ENCODE data around the gene TNFRSF13B.
"Not testable (repeated sequence)": the region's sequence is repeated elsewhere in the genome, so short reads cannot be mapped to it uniquely, and the experiment has no call there.

The TNFRSF13B gene

DNA sequence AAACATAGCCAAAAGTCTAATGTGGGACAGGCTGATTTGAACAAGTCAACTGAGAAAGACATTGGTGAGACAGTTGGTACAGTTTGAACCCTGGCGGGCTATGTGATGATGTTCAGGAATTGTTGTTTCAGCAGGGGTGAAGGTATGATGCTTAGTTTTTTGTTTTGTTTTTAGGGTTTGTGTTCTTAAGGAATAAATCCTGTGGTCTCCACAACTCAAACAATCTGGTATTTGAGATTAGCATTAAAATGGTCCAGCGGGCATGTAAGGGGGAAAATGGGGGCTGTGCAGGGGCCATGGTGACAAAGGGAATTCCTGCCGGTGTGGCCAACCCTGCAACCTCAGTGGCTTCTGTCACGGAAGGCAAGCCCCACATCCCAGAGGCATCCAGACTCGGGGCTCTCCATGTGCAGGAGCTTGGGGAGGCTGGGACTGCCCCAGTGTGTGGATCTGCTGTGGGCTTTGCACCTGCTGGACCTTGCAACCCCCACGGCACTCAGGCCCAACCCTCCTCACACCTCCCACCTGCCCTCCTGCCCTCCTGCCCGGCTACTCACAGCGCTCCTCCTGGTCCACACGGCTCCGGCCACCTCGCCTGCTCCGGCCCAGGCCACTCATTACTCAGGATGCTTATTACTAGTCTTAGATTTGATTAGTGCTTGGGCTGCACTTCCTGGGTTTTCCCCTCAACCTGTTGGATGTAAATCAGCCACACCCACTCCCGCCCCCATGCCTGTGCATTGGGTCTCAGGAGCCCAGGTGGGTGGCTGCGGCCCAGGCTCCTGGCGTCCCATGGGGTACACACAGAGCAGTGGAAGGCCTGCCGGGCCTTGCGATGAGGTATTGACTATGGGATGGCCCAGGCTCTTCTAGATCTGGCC is at the start of gene TNFRSF13B:
Gene TNFRSF13B (minus strand): TSS at position 661 of the 881 bp plus-strand sequence. CDS start 43 bp downstream, at position 618.
- DNase-seq = no peak

DNA sequence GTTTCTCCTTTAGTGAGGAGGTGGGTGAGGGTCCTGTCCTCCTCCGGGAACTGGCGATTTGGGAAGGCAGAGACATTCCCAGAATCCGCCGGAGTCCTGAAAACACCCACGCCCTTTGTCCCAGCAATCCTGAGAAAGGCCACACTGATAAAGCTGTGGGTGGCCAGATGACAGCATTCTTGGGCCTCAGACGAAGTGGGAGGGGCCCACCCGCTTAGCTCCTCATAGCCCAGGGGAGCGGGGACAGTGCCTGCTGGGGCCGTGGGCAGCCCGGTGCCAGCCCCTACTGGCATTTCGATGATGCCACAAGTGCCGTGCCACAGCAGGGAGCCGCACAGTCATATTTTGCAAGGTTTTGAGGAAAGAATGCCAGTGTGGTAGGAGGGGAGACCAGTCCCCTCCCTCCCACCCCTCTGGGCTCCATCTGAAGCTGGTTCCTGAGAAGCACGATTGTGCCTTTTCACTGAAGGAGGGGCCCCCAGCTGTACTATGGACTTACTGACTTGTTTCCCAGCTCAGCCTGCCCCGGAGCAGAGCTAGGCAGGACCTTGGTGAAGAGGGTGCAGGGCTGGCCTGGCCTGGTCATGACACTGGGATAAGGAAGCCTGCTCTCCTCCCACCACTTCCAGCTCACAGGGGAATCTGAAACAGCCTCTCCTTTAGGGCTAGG is 49.4 kb upstream of the TNFRSF13B start:
- no peak for DNase-seq

DNA sequence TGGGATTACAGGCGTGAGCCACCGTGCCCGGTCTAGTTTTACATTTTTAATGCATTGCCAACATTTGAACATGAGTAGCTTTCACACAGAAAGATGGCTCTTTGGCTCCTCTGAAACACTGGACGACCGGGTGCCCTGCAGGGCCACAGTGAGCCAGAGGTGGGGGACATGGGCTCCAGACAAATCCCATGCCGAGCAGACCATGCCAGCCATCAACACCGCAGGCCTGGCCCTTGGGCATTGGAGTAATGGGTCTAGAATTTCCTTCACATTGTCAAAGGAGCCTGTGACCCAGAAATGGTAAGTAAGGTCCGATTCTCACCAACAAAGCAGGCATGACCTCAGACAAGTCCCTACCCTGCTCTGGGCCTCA is 48.9 kb upstream of the TNFRSF13B start:
- DNase-seq = no peak

DNA sequence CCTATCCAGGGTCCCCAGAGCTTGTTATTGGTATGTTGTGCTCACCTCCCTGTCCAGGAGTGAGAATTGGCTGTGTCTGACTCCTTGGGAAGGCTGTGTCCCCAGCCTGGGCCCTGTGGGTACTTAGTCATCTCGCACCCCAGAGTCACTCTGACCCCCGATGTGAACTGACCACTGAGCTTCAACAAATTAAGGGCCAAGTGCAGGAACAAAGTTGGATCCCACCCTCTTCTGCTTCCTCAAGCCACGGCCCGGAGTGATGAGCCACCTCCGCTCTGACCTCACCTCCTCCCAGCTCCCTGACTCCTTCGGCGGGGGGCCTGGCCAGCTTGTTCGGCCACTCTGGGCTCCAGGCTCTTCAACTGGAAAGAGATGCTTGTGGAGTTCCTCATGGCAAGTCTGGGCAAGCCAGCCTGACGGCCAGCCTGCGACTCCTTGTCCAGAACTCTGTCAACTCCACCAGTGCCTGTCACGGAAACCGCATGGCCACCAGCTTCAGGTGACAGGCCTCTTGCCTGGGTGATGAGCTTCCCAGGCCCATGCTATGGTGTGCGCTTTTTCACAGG is 48.1 kb upstream of the TNFRSF13B start:
- DNase-seq = no peak

DNA sequence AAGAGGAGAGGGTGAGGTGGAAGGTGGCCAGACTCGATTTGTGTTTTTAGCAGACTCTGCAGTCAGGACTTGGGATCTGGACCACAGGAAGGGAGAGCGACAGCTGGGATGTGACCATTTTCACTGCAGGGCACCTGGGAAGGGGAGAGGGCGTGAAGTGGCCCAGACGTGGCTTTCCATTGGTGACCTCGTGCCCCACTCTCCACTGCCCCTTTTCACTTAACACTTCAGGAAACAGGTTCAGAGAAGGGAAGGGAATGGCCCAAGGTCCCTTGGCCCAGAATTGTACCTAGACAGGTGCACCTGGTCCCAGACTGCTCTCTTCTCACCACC is 47.5 kb upstream of the TNFRSF13B start:
- DNase-seq = no peak

DNA sequence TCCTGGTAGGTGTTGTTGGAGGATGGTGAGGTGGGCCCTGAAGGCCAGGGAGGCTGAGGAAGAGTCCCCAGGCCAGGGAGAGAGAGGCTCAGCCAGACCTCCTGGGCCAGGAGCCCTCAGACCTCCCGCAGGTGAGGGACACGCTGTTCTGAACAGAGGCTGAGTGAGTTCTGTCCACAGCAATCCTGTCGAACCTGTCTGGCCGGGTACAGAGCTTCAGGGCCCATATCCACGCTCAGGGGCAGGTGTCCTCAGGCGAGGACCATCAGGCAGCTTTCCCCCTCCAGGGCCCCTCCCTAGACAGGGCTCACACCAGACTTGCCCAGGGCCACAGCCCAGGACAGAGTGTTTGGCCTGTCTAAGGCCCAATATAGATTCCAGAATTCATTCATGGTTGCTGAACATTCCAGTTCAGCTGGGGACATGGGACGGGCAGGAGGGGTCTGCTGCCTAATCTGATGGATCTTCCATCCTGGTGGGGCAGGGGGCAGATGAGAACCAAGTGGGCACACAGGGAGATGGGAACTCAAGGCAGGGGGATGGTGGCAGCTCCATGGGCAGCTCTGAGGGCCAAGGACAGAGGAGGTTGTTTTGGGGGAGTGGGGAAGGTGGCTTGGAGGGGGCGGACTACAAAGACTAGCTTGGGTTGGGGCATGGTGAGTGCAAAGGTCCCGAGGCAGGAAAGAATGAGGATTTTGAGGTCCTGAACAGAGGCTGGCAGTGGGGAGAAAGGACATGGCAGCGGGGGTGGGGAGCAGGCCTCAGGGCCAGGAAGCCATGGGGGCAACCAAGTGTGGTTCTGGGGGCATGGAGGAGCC is 46.9 kb upstream of the TNFRSF13B start:
- DNase-seq = no peak

DNA sequence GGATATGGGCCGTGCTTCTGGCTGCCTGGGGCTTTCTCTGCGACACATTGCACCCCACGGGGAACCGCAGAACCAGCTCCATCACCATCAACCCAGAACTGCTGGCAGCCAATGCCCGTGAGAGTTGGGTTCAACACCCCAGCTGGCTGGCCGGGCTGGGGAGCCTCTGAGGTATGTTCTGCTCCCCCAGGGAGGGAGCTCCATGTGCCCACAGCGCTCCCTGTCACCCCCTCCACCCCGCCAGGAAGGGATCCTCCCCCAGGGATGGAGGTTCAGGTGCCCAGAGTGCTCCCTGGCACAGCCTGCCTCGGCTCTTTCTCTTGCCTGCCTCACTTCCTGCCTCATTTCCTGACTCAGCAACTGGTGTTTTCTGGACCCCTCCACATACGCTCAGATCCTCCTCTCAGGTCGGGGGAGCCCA is 46.1 kb upstream of the TNFRSF13B start:
- no peak for DNase-seq

DNA sequence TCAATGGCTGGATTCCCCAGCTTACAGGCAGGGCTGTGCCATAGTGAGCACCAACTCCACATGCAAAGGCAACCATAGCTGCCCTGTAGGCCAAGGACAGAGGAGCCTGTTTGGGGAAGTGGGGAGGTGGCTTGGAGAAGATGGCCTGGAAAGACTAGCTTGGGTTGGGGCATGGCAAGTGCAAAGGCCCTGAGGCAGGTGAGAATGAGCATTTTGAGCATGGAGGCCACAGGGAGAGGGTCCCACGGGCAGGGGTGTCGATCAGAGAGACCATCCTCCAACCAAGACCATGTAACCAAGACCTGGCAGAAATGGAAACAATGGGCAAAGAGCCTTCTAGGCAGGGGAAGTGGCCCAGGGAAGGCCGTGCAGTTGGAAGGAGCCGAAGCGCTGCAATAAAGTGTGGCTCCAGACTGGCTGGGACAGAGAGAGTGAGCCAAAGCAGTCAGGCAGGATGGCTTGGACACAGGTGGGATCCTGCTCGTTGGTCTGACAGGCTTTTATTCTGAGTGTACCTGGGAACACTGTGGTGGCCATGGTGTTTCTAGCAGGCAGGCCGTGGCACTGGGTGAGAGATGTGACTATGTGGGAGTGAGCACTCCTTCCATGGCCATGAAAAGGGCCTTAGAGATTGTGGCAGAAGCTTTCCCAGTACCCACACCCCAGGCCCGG is 45.6 kb upstream of the TNFRSF13B start:
- DNase-seq = no peak

DNA sequence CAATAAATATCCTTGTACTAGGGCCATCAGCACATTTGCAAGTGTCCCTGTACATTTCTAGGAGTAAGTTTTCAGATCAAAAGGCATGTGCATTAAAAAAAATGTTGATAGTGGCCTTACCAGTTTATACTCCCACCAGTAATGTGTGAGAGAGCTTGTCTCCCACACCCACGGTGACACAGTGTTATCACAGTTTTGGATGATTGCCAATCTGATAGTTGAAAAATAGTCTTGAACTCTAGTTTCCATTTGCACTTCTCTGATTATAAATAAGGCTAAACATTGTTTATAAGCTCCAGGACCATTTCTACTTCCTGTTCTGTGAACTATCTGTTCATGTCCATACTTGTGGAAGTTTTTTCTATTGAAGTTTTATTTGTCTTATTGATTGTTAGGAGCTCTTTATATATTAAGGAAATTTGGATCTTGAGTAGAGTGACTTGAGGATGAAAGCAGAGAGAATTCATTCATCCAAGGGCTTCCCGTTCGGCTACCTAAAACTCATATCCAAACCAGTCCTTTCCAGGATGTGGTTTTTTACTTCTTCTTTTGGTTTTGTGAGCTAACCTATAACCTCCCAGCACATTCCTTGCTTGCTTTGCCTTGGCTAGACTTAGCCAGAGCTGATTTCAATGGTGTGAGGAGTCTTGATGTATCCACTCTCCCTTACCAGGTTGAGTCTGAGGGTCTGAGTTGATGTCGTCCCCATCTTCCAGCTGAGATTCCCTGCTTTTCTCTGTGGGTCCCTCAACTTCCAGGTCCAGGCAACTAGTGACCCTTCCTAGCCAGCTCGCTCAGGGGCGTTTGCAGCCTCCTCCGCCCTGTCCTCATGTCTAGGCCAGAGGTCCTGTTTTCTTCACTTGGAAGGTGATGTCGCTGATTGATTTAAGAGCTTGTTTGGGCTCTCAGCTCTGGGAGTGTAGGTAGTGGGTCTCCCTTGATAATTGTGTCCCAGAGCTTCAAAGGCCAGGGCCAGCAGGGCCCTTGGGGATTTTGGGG is 44.6 kb upstream of the TNFRSF13B start:
- DNase-seq = not testable (repeated sequence)

DNA sequence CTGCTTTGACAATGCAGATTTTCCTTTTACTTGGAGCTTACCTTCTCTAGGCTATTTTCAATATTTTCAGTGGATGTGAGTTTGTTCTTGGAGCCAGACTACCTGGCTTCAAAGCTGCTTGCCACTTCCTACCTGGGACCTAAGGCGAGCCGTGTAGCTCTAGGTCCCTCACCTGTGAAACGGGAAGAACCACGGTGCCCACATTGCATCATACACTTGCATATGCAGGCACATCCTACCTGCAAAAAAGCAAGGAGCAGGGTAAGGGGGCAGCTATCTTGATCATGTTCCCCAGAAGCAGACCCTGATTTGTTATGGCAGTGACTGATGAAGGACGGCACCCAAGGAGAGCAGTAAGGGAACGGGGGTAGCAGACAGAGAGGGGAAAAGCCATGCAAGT is 43.3 kb upstream of the TNFRSF13B start:
- no peak for DNase-seq

DNA sequence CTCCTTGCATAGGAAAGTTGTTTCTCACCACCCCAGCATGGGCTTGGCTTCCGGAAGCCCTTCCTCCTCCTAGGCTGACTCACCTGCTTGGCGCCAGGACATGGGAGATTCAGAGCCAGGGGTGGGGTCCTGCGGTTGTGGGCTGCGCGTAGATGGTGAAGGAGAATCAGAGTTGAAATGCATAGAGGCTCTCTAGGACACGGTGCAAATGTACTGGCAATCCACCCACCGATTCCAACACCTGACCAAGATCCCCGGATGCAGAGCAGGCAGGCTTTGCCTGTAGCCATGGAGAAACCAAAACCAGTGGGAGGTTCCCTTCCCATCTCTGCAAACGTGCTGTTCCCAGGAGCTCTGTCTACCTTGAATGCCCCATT is 42.8 kb upstream of the TNFRSF13B start:
- not testable (repeated sequence) for DNase-seq

DNA sequence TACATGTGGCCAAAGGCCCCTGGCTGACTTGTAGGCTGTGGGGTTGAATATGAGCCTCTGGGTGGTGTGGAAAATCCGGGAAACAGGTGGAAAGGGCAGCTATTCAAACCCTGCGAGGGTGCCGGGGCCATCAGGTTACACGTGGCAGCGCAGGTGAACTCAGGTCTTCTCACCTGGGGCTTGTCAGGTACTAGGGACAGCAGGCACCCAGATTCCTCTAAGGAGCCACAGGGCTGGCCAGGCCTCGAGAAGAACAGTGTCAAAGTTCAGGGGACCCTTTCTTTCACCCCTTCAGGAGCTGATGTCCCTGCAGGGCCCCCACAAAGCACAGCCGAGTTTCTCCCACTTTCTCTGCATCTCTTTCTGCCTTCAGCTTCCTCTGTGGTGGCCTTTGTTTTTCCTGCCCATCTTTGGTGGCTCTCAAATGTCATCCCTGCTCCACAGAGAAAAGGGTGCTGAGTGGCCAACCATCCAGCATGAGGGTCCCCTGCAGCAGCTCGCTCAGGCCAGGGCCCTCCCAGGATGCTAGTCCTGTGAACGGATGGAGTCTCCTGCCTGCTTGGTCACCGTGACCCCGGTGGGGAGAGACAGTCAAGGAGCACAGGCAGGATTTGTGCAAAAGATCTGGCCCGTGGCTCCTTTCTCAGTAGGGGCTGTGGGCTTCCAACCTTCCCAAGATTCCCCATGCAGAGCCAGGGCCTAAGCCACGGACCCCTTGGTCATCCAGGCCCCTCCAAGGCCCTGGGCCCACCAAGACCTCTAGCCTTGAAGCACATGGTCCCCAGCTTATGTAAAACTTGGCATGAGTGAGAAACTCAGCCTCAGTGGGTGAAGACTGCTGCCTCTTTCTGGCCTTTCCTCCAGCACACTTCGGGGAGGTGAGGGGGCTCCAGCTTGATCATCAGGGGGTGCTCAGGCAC is 42.2 kb upstream of the TNFRSF13B start:
- not testable (repeated sequence) for DNase-seq

DNA sequence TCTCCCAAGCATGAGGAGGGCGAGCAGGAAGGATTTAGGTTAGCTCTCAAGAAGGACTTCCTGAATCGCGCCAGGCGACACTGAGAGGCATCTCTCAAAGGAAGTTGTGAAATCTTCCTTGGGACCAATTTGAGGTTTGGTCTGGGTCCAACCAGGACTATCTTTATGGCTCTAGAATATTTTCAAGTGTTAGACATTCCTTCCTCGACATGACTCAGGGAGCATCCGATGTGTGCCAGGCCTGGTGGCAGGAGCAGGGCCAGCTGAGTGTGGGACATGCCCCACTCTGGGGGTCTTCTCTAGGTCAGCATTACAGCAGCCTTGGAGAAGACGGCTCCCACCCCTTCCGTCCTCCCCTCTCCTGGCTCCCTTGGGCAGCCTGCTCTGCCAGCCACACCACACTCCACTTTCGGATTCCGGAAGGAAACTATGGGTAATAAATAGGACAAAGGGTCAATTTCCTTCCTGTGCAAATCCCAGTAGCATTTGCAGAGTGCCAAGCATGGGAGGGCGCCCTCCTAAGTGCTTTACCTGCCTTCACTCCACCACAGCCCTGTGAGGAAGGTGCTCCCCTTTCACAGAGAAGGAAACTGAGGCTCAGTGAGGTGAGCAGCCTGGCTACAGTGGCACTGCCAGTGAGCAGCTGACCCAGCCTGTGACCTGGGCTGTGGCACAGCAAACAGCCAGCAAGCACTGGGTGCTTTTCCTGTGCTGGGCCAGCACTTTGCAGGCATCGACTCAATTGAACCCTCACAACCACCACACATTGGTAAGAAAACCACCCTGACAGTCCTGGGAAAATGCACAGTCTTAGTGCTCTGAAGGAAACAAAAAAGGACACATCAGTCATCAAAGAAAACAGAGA is 39.4 kb upstream of the TNFRSF13B start:
- not testable (repeated sequence) for DNase-seq

DNA sequence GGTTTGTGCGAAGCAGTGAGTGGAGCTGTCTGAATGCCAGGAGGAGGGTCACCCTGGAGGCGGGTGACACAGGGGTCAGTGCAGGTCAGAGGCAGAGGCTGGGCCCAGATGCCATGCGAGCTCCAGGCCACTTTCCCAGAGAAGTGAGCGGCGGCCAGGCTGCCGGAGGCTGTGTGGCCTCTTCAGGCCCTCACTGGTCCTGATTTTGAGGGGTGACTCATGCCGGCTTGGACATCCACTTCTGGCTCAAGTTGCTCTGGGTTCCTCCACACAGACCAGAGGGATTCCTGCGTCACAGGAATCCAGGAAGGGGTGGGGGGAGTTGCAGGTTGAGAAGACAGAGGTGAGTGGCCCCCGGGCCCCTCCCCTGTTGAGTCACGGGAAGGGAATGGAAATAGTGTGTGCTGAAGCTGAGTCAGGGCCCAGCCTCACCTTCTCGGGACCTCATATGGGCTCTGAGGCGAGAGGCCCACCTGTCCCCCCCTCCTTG is 38.7 kb upstream of the TNFRSF13B start:
- DNase-seq = not testable (repeated sequence)

DNA sequence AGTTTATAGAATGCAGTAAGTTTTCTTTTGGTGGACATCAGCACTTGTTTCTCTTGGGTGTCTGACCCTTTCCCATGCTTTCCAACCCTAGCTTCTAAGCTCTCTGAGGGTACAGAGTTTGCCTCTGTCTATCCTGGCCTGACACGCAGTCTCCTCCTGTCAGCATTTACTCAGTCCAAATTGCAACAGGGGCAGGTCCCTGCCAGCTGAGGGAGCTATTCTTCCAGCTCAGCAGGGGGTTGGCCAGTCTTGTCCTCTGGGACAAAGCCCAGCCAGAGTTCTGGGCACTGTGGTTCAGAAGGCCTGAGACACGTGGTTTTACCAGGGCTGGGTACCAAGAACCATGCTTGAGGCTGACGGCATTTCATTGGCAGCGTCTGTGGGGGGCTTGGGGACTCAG is 38.1 kb upstream of the TNFRSF13B start:
- DNase-seq = not testable (repeated sequence)

DNA sequence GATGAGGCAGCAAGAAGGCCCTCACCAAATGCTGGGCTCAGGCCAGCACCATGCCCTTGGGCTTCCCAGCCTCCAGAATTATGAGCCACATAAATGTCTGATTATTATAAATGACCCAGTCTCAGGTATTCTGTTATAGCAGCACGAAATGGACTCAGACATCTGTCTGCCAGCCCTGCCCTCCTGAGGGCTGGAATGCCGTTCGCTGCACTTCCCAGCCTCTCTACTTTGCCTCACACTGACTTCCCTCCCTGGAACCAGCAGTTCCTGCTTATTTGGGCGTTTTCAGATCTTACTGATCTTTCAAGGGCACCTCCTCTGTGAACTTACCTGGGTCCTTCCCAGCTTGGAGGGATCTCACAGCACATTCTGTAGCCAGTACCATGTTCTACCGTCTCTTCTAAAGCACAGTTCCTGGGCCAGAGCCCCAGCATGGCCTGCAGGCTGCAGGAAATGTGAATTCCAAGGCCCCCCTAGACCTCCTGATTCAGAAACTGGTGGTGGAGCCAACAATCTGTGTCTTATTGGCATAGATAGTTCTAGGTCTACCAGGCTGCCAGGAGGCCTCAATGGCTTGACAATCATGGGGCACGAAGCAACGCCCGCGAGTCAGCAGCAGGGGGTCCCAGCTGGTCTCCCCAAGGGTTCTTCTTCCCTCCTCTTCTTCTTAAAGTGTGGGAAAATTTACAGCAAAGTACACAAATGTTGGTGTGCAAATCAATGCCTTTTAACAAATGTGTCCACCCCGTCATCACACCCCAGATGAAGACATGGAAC is 36.9 kb upstream of the TNFRSF13B start:
- DNase-seq = not testable (repeated sequence)

DNA sequence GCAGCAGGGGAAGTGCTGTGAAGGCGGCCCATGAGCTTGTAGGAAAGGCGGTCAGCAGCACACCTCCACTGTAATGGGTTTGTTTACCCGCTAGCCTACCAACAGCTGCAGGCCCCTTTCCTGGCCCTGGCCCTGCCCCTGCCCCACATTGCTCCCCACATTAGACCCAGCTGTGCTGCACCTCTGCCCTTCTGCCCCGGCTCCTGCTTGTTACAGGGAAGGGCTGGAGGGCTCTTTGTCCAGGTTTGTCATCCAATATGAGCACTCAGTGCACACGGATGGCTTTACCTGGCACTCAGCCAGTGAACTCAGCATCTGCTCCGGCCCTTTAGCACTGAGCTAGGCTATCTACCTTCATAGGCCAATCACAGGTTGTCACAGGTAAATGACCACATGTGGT is 36.0 kb upstream of the TNFRSF13B start:
- not testable (repeated sequence) for DNase-seq

DNA sequence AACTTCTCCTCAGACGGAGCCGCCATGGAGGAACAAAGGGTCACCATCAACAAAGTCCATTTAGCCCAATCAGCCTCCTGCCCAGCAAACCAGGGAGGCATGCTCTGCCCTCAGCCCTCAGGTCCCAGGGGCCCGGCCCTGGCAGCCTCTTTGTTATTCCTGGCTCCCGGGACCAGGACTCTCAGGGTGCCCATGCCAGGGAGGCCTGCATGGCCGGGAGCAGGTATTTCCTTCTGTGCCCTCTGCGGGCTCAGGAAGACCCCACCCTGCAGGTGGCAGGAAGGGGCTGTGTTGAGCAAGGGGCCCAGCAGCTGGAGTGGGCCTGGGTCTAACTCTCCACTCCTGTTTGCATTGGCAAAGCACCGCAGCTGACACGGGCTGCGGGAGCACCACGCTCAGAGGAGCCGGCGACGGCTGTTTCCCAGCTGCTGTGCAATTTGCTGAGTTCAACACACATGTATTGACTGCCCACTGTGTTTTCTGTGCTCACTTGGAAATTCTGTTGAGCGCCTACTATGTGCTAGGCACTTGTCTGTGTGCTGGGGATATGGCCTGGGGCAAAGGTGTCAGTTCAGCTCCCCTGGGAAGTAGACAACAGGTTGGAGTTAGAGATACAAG is 33.2 kb upstream of the TNFRSF13B start:
- DNase-seq = not testable (repeated sequence)
